22Rv1 (cell line): ENCODE results near the gene UBXN11.

Source experiments
- ZFX ChIP-seq: fragments of 450-650 bp; IDR thresholded peaks from 2 replicates; pipeline ENCODE4 v1.6.1; 2017; ENCODE audit warnings: antibody characterized with exemption, borderline replicate concordance
- TF ChIP-seq, protein P1 (sequence below): fragments of 450-650 bp; IDR thresholded peaks from 2 replicates; pipeline ENCODE4 v1.5.1; 2017; ENCODE audit warnings: mild to moderate bottlenecking

DNA sequence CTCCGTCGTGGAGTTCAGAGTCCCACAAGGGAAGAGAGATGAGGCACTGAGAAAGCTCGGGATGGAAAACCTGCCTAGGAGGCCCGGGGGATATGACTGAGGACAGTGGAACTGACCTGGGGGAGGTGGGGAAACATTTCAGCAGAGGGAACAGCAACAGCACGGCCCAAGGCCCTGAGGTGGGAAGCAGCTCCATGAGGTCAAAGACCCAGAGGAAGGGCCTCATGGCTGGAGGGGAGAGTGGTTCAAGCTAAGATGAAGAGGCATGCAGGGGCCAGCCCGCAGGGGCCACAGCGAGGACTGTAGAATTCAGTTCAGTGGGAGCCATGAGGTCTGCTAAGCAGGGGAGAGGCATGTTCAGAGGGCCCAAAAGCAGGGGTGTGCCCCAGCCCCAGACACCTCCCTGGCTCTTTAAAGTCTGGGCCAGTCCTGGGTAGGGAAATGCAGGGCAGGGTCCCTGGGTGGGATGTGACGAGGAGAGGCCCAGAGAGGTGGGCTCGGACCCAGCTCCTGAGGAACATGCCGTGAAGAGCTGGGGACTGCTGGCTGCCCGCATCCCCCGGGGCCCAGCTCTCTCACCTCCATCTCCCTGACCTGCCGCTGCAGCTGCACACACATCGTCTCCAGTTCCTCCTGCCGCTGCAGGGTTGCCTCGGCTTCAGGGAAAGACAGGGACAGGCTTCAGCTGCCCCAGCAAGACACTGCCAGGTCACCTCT, 9.9 kb downstream of the UBXN11 start:
- TF ChIP-seq, protein P1, sequence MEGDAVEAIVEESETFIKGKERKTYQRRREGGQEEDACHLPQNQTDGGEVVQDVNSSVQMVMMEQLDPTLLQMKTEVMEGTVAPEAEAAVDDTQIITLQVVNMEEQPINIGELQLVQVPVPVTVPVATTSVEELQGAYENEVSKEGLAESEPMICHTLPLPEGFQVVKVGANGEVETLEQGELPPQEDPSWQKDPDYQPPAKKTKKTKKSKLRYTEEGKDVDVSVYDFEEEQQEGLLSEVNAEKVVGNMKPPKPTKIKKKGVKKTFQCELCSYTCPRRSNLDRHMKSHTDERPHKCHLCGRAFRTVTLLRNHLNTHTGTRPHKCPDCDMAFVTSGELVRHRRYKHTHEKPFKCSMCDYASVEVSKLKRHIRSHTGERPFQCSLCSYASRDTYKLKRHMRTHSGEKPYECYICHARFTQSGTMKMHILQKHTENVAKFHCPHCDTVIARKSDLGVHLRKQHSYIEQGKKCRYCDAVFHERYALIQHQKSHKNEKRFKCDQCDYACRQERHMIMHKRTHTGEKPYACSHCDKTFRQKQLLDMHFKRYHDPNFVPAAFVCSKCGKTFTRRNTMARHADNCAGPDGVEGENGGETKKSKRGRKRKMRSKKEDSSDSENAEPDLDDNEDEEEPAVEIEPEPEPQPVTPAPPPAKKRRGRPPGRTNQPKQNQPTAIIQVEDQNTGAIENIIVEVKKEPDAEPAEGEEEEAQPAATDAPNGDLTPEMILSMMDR = no peak
- TF ChIP-seq ZFX = no peak
